Fibroblast of skin of scalp (primary cell): ENCODE results near the gene MFRP.

ENCODE experiments used
- DNase-seq: peaks from one replicate; pipeline ENCODE4 v3.0.0-alpha.2; 2013

MFRP gene

DNA sequence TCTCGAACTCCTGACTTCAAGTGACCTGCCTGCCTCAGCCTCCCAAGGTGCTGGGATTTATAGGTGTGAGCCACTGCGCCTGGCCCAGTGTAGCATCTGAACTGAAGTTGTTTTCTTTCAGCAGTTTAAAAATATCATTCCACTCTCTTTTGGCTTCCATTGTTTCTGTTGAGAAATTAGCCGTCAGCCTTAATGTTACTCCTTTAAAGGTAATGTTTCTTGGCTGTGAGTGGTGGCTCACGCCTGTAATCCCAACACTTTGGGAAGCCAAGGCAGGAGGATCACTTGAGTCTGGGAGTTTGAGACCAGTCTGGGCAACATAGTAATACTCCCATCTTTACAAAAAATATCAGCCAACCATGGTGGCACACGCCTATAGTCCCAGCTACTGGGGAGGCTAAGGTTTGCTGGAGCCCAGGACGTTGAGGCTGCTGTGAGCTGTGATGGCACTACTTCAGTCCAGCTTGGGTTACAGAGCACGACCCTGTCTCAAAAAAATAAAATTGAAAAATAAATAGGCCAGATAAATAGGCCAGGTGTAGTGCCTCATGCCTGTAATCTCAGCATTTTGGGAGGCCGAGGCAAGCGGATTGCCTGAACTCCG is 55.5 kb downstream of the MFRP start:
- no peak for DNase-seq
